Measurements from ENCODE around the gene AMT. TPM values are rescaled to one million over a fixed set of nuclear protein-coding genes. Genes with fewer than 3 reads are reported as not detected.
A peak's percentile ranks its signal among the peaks of the same experiment; 100 is the strongest.

The AMT gene
- total RNA-seq, 1 experiment from 2014 or later: 66.6 TPM

DNA sequence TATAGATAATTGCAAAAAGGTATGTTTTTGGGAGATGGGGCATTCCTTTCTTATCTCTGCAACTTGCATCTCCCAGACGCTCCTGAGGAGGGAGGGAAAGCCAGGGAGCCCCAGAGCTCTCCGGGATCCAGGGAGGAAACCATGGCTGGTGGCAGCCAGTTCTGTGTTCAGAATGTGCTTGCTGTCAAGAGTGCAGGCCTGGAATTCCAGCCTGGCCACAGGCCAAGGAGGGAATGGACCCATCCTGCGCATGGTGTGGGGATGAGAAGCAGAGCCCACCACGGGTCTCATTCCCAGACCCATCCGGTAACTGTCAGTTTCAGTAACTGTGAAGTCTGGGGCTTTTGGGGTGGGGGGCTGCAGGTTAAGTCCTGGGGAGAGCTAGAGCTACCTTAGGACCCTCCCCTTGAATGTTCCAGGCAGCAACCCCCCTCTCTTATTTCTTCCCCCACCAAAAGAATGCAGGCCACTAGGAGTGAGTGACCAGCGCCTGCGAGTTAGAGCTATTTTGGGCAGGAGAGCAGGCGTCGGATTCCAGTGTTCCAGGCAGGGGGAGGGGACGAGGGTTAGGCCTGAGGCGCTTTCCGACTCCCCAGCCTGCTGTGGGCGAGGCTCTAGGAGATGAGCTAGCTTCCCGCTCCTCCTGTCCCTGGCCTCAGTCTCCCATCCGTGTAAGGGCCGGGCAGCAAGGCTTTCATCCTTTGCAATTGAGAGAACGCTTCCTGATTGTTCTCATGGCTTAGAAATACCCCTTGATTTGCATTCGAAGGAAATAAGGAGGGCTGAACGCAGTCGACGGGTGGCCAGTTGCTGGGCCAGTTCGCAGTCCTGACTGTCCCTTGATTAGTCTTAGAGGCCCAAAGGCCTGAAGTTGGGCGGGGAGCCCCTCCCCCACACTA, 47.0 kb upstream of the AMT start (continued):
- TF ChIP-seq, protein P1, sequence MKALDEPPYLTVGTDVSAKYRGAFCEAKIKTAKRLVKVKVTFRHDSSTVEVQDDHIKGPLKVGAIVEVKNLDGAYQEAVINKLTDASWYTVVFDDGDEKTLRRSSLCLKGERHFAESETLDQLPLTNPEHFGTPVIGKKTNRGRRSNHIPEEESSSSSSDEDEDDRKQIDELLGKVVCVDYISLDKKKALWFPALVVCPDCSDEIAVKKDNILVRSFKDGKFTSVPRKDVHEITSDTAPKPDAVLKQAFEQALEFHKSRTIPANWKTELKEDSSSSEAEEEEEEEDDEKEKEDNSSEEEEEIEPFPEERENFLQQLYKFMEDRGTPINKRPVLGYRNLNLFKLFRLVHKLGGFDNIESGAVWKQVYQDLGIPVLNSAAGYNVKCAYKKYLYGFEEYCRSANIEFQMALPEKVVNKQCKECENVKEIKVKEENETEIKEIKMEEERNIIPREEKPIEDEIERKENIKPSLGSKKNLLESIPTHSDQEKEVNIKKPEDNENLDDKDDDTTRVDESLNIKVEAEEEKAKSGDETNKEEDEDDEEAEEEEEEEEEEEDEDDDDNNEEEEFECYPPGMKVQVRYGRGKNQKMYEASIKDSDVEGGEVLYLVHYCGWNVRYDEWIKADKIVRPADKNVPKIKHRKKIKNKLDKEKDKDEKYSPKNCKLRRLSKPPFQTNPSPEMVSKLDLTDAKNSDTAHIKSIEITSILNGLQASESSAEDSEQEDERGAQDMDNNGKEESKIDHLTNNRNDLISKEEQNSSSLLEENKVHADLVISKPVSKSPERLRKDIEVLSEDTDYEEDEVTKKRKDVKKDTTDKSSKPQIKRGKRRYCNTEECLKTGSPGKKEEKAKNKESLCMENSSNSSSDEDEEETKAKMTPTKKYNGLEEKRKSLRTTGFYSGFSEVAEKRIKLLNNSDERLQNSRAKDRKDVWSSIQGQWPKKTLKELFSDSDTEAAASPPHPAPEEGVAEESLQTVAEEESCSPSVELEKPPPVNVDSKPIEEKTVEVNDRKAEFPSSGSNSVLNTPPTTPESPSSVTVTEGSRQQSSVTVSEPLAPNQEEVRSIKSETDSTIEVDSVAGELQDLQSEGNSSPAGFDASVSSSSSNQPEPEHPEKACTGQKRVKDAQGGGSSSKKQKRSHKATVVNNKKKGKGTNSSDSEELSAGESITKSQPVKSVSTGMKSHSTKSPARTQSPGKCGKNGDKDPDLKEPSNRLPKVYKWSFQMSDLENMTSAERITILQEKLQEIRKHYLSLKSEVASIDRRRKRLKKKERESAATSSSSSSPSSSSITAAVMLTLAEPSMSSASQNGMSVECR (CRISPR knock-in tag; IDR thresholded peaks at IDR 0.05; ENCODE audit: borderline replicate concordance): 0 out of 2 replicates have a peak, but pooled peaks have one; percentile 23
- TF ChIP-seq ESRRA (CRISPR knock-in tag; IDR thresholded peaks at IDR 0.05; ENCODE audit: borderline replicate concordance) (no peak), GRHL2 (CRISPR knock-in tag; IDR thresholded peaks at IDR 0.05; ENCODE audit: insufficient replicate concordance, severe bottlenecking) (no peak), GTF2I (CRISPR knock-in tag; conservative IDR thresholded peaks at IDR 0.05) (no peak)
- TF ChIP-seq, protein P2, sequence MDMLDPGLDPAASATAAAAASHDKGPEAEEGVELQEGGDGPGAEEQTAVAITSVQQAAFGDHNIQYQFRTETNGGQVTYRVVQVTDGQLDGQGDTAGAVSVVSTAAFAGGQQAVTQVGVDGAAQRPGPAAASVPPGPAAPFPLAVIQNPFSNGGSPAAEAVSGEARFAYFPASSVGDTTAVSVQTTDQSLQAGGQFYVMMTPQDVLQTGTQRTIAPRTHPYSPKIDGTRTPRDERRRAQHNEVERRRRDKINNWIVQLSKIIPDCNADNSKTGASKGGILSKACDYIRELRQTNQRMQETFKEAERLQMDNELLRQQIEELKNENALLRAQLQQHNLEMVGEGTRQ (CRISPR knock-in tag; IDR thresholded peaks at IDR 0.05): no peak
- TF ChIP-seq, protein P3, sequence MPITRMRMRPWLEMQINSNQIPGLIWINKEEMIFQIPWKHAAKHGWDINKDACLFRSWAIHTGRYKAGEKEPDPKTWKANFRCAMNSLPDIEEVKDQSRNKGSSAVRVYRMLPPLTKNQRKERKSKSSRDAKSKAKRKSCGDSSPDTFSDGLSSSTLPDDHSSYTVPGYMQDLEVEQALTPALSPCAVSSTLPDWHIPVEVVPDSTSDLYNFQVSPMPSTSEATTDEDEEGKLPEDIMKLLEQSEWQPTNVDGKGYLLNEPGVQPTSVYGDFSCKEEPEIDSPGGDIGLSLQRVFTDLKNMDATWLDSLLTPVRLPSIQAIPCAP (CRISPR knock-in tag; IDR thresholded peaks at IDR 0.05): no peak
- TF ChIP-seq, protein P4, sequence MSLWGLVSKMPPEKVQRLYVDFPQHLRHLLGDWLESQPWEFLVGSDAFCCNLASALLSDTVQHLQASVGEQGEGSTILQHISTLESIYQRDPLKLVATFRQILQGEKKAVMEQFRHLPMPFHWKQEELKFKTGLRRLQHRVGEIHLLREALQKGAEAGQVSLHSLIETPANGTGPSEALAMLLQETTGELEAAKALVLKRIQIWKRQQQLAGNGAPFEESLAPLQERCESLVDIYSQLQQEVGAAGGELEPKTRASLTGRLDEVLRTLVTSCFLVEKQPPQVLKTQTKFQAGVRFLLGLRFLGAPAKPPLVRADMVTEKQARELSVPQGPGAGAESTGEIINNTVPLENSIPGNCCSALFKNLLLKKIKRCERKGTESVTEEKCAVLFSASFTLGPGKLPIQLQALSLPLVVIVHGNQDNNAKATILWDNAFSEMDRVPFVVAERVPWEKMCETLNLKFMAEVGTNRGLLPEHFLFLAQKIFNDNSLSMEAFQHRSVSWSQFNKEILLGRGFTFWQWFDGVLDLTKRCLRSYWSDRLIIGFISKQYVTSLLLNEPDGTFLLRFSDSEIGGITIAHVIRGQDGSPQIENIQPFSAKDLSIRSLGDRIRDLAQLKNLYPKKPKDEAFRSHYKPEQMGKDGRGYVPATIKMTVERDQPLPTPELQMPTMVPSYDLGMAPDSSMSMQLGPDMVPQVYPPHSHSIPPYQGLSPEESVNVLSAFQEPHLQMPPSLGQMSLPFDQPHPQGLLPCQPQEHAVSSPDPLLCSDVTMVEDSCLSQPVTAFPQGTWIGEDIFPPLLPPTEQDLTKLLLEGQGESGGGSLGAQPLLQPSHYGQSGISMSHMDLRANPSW (CRISPR knock-in tag; conservative IDR thresholded peaks at IDR 0.05; ENCODE audit: low read depth): no peak

DNA sequence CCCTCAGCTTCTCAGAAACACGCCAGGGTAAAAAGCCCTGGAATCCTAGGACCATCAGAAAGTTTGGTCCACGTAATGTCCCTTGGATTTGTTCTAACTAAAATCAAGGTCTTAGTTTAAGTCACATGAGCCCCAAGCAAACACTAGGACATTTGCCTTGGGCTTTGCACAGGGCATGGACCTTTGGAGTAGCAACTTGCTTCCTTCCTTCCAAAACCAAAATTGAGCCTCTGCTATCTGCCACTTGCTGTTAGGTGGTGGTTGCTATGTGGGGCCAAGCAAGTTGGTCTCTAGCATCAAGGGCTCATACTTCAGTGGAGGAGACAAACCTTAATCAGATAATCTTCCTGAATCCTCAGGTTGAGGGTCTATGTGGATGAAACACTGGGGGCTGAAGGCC, 43.8 kb upstream of the AMT start:
- no peak for TF ChIP-seq SMAD4 (CRISPR knock-in tag; IDR thresholded peaks at IDR 0.05)
- TF ChIP-seq, protein P5, sequence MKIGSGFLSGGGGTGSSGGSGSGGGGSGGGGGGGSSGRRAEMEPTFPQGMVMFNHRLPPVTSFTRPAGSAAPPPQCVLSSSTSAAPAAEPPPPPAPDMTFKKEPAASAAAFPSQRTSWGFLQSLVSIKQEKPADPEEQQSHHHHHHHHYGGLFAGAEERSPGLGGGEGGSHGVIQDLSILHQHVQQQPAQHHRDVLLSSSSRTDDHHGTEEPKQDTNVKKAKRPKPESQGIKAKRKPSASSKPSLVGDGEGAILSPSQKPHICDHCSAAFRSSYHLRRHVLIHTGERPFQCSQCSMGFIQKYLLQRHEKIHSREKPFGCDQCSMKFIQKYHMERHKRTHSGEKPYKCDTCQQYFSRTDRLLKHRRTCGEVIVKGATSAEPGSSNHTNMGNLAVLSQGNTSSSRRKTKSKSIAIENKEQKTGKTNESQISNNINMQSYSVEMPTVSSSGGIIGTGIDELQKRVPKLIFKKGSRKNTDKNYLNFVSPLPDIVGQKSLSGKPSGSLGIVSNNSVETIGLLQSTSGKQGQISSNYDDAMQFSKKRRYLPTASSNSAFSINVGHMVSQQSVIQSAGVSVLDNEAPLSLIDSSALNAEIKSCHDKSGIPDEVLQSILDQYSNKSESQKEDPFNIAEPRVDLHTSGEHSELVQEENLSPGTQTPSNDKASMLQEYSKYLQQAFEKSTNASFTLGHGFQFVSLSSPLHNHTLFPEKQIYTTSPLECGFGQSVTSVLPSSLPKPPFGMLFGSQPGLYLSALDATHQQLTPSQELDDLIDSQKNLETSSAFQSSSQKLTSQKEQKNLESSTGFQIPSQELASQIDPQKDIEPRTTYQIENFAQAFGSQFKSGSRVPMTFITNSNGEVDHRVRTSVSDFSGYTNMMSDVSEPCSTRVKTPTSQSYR (CRISPR knock-in tag; IDR thresholded peaks at IDR 0.05): no peak
- TF ChIP-seq, protein P6, sequence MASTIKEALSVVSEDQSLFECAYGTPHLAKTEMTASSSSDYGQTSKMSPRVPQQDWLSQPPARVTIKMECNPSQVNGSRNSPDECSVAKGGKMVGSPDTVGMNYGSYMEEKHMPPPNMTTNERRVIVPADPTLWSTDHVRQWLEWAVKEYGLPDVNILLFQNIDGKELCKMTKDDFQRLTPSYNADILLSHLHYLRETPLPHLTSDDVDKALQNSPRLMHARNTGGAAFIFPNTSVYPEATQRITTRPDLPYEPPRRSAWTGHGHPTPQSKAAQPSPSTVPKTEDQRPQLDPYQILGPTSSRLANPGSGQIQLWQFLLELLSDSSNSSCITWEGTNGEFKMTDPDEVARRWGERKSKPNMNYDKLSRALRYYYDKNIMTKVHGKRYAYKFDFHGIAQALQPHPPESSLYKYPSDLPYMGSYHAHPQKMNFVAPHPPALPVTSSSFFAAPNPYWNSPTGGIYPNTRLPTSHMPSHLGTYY (CRISPR knock-in tag; IDR thresholded peaks at IDR 0.05): no peak
- TF ChIP-seq, protein P4 (CRISPR knock-in tag; conservative IDR thresholded peaks at IDR 0.05; ENCODE audit: low read depth): no peak
- no peak for TF ChIP-seq KAT7 (CRISPR knock-in tag; IDR thresholded peaks at IDR 0.05; ENCODE audit: borderline replicate concordance)
- TF ChIP-seq, protein P7, sequence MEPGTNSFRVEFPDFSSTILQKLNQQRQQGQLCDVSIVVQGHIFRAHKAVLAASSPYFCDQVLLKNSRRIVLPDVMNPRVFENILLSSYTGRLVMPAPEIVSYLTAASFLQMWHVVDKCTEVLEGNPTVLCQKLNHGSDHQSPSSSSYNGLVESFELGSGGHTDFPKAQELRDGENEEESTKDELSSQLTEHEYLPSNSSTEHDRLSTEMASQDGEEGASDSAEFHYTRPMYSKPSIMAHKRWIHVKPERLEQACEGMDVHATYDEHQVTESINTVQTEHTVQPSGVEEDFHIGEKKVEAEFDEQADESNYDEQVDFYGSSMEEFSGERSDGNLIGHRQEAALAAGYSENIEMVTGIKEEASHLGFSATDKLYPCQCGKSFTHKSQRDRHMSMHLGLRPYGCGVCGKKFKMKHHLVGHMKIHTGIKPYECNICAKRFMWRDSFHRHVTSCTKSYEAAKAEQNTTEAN (CRISPR knock-in tag; IDR thresholded peaks at IDR 0.05): no peak
- H3K36me3 Mint-ChIP-seq: no peaks in the 10 kb centered on the region
- no peaks in the 10 kb centered on the region for H3K9me3 Mint-ChIP-seq
- H3K27ac Mint-ChIP-seq: no peak overlapping the region
- DNase-seq (ENCODE audit: low spot score): no peak
- no peak overlapping the region for H3K4me3 Mint-ChIP-seq
- ChIA-PET POLR2A (interaction anchor here (0.6 kb wide), 1 partner anchor 12 kb away, joined by 3 read pairs; no protein-coding TSS in a partner anchor), CTCF (interaction anchor here (1.4 kb wide), 1 partner anchor 74 kb away, joined by 4 read pairs; no protein-coding TSS in a partner anchor)
- H3K27me3 Mint-ChIP-seq (ENCODE audit: low read depth): no peaks in the 10 kb centered on the region; the same call in 1 of the 2 replicates
- no peak for ATAC-seq
- peaks cover 35% of the 10 kb centered on the region for H3K4me1 Mint-ChIP-seq
